ENCODE data around the gene EIF4B.

The EIF4B gene

GRCh38 chr12:53069621-53070410 lies 63.6 kb downstream of the EIF4B start:
- ATAC-seq = no peak
- TF ChIP-seq TSHZ2 (CRISPR knock-in tag; IDR thresholded peaks at IDR 0.05) = no peak
- no peak for TF ChIP-seq BACH2 (CRISPR knock-in tag; IDR thresholded peaks at IDR 0.05; ENCODE audit: borderline replicate concordance)
- no peak for TF ChIP-seq ZFP3 (CRISPR knock-in tag; IDR thresholded peaks at IDR 0.05)
- TF ChIP-seq PATZ1 (CRISPR knock-in tag; IDR thresholded peaks at IDR 0.05; ENCODE audit: borderline replicate concordance) = no peak
- TF ChIP-seq CSDC2 (CRISPR knock-in tag; IDR thresholded peaks at IDR 0.05) = no peak

- no peak for TF ChIP-seq CSRNP3 (CRISPR knock-in tag; IDR thresholded peaks at IDR 0.05)
- no peak for TF ChIP-seq POU6F1 (CRISPR knock-in tag; IDR thresholded peaks at IDR 0.05; ENCODE audit: borderline replicate concordance, low read depth)
- TF ChIP-seq SNAI2 (CRISPR knock-in tag; IDR thresholded peaks at IDR 0.05) = no peak
- TF ChIP-seq ZFP30 (CRISPR knock-in tag; IDR thresholded peaks at IDR 0.05) = no peak
- TF ChIP-seq TSHZ2 (CRISPR knock-in tag; IDR thresholded peaks at IDR 0.05) = no peak
- TF ChIP-seq BACH2 (CRISPR knock-in tag; IDR thresholded peaks at IDR 0.05; ENCODE audit: borderline replicate concordance) = no peak
- TF ChIP-seq ZFP3 (CRISPR knock-in tag; IDR thresholded peaks at IDR 0.05) = no peak
- TF ChIP-seq RARB (CRISPR knock-in tag; IDR thresholded peaks at IDR 0.05) = no peak
- no peak for TF ChIP-seq CSDC2 (CRISPR knock-in tag; IDR thresholded peaks at IDR 0.05)
- no peak for TF ChIP-seq TCF4 (CRISPR knock-in tag; IDR thresholded peaks at IDR 0.05; ENCODE audit: borderline replicate concordance)
- TF ChIP-seq GLIS3 (CRISPR knock-in tag; IDR thresholded peaks at IDR 0.05) = no peak
- TF ChIP-seq ESRRG (CRISPR knock-in tag; IDR thresholded peaks at IDR 0.05) = no peak
- TF ChIP-seq ZNF565 (CRISPR knock-in tag; conservative IDR thresholded peaks at IDR 0.05; ENCODE audit: low read depth) = no peak
- TF ChIP-seq ISL1 (CRISPR knock-in tag; IDR thresholded peaks at IDR 0.05) = no peak
- ATAC-seq = peak; percentile 11
Measured at GRCh38 chr12:53070877-53071492, 64.7 kb downstream of the EIF4B start.

Measured in SK-N-SH treated with all-trans-retinoic acid at 6 μM for 48 hours (cell line).